Panc1 (cell line): ENCODE data around the gene OR10D3. TPM values are rescaled to one million over a fixed set of nuclear protein-coding genes. Genes with fewer than 3 reads are reported as not detected.

Experiments
- ATAC-seq: fragments of 200-7000 bp; cut with Tn5 transposase; 2 replicates; pipeline ENCODE4 v1.9.1; 2020; ENCODE audit warnings: mild to moderate bottlenecking, moderate library complexity
- BruUV-seq: library from RNA; stranded (reverse); fragments of 400-500 nt; replicated peaks from 2 replicates; lab custom pipeline; 2021; lab: Mats Ljungman, UMichigan
- CTCF ChIA-PET: fragments of 300-600 bp; sonication (Branson Sonifier 250); formaldehyde crosslinking; loops from one replicate; lab custom pipeline; 2022; ENCODE audit warnings: antibody characterized with exemption; lab: Charles Lee
- POLR2A ChIA-PET: fragments of 300-600 bp; sonication (Branson Sonifier 250); formaldehyde crosslinking; loops from one replicate; lab custom pipeline; 2022; ENCODE audit warnings: antibody characterized with exemption; lab: Charles Lee
- DNase-seq: peaks from one replicate; pipeline ENCODE4 v3.0.0-alpha.2; 2010; ENCODE audit warnings: low read depth, low spot score
- H3K27ac ChIP-seq: 2 replicates; pipeline ENCODE4 v1.5.1; 2011; ENCODE audit warnings: mild to moderate bottlenecking, low read length, inconsistent platforms
- H3K27me3 ChIP-seq: fragments of 200-500 bp; sonication (Bioruptor generic); 2 replicates; pipeline ENCODE4 v1.6.0; 2014; ENCODE audit warnings: low read length, inconsistent platforms; ENCODE audit not compliant: control insufficient read depth, insufficient read depth
- H3K36me3 ChIP-seq: fragments of 200-500 bp; sonication (Bioruptor generic); 2 replicates; pipeline ENCODE4 v1.5.1; 2014; ENCODE audit warnings: inconsistent platforms, mild to moderate bottlenecking, low read length, moderate library complexity; ENCODE audit not compliant: control insufficient read depth, insufficient read depth
- H3K4me1 ChIP-seq: 2 replicates; pipeline ENCODE4 v1.5.1; 2011; ENCODE audit warnings: inconsistent platforms, mild to moderate bottlenecking, low read length, moderate library complexity; ENCODE audit not compliant: control insufficient read depth, insufficient read depth
- H3K4me3 ChIP-seq, 2 experiments: 2 replicates each; pipeline ENCODE4 v1.5.1; 2011 to 2012; ENCODE audit warnings: low read depth in 2 of 2, low read length in 2 of 2, mild to moderate bottlenecking in 2 of 2, inconsistent platforms in 1 of 2, moderate library complexity in 1 of 2
- H3K9me3 ChIP-seq: fragments of 200-500 bp; sonication (Bioruptor generic); 2 replicates; pipeline ENCODE4 v1.5.1; 2014; ENCODE audit warnings: low read depth, mild to moderate bottlenecking, inconsistent platforms, low read length, moderate library complexity; ENCODE audit not compliant: control insufficient read depth, insufficient read depth
- CTCF ChIP-seq: fragments of 450-650 bp; IDR thresholded peaks from 2 replicates; pipeline ENCODE4 v1.5.1; 2017; ENCODE audit warnings: mild to moderate bottlenecking
- POLR2AphosphoS5 ChIP-seq: IDR thresholded peaks from 2 replicates; pipeline ENCODE4 v1.6.1; 2012; ENCODE audit warnings: mild to moderate bottlenecking, low read depth, low read length, moderate library complexity
- REST ChIP-seq, 2 experiments: IDR thresholded peaks; 2 replicates each; pipeline ENCODE4 v1.6.1; 2011 to 2012; ENCODE audit warnings: low read depth in 2 of 2, control low read depth in 1 of 2, low read length in 1 of 2, mild to moderate bottlenecking in 1 of 2, moderate library complexity in 1 of 2; ENCODE audit not compliant: insufficient read depth in 1 of 2
- SIN3A ChIP-seq: IDR thresholded peaks from 2 replicates; pipeline ENCODE4 v1.6.1; 2012; ENCODE audit warnings: low read depth, mild to moderate bottlenecking, low read length, moderate library complexity, borderline replicate concordance; ENCODE audit not compliant: insufficient read depth
- TCF7L2 ChIP-seq: IDR thresholded peaks from 2 replicates; pipeline ENCODE4 v1.6.1; 2011; ENCODE audit warnings: mild to moderate bottlenecking, low read depth, low read length, inconsistent platforms
- in situ Hi-C: cut with HindIII; loops from 2 replicates; pipeline ENCODE4 v1.10.0; 2016; ENCODE audit warnings: low sequenced_read_pairs, low pct_unique_long_range_greater_than_20kb
- intact Hi-C: fragments of 100-400 bp; cut with micrococcal nuclease; formaldehyde crosslinking; loops from one replicate; pipeline ENCODE4 v1.10.0; 2022; ENCODE audit not compliant: unreplicated experiment
- total RNA-seq: library from RNA; stranded (reverse); gene quantifications from one replicate; pipeline ENCODE4 v1.2.1, GENCODE V29; 2021; ENCODE audit not compliant: unreplicated experiment

Gene OR10D3
- total RNA-seq, 1 experiment from 2014 or later = not detected

DNA sequence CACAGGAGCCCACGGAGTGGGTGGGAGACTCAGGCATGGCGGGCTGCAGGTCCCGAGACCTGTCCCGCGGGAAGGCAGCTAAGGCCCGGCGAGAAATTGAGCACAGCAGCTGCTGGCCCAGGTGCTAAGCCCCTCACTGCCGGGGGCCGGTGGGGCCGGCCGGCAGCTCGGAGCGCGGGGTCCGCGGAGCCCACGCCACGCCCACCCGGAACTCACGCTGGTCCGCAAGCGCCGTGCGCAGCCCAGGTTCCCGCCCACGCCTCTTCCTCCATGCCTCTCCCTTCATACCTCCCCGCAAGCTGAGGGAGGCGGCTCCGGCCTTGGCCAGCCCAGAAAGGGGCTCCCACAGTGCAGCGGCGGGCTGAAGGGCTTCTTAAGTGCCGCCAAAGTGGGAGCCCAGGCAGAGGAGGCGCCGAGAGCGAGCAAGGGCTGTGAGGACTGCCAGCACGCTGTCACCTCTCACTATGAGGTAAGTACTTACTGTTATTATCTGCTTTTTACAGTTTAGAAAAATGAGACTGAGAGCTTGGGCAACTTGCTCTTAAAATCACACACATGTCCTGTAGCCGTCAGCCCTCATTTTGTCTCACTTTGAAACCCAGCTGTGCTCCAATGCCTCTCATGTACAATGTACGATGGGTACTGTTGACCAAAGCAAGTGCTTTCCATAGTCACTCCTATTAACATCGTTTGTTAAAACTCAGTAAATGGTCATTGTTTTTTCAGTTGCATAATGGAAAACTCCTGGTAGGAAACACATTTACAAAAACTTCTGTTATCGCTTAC is 12.2 kb upstream of the OR10D3 start:
- intact Hi-C loops (no loop called here), in situ Hi-C loops (no loop called here)
- no peak overlapping the region for H3K27ac ChIP-seq
- ATAC-seq = no peak
- no peak overlapping the region for H3K4me3 ChIP-seq
- H3K36me3 ChIP-seq = no peaks in the 10 kb centered on the region
- TF ChIP-seq CTCF = no peak
- no peaks in the 10 kb centered on the region for H3K27me3 ChIP-seq
- no peaks in the 10 kb centered on the region for H3K4me1 ChIP-seq
- no peak for DNase-seq
- no peaks in the 10 kb centered on the region for H3K9me3 ChIP-seq
- CTCF ChIA-PET = no interaction called here
- BruUV-seq = no TSS peak
- POLR2A ChIA-PET = no interaction called here

- no peak for TF ChIP-seq CTCF
- no peak for TF ChIP-seq REST (IDR thresholded peaks at IDR 0.05; ENCODE audit: insufficient read depth in 1 of 2, low read depth in 2 of 2, low read length in 1 of 2)
- no peak for TF ChIP-seq POLR2AphosphoS5
- no peak for TF ChIP-seq TCF7L2
- TF ChIP-seq SIN3A = no peak
- ATAC-seq (no peak), DNase-seq (no peak)
- POLR2A ChIA-PET = interaction anchor here (0.6 kb wide), 1 partner anchor 37 kb away, joined by 4 read pairs; no protein-coding TSS in a partner anchor
- Histone ChIP-seq H3K36me3 (no peaks in the 10 kb centered on the region), H3K27me3 (no peaks in the 10 kb centered on the region), H3K27ac (no peak overlapping the region), H3K9me3 (no peaks in the 10 kb centered on the region), H3K4me3 (no peak overlapping the region), H3K4me1 (no peaks in the 10 kb centered on the region)
- no TSS peak for BruUV-seq
- in situ Hi-C loops (no loop called here), intact Hi-C loops (no loop called here)
- CTCF ChIA-PET = no interaction called here
Observed at GRCh38 chr11:124172101-124172500, 11.0 kb upstream of the OR10D3 start.
